Psoas muscle (tissue), 8 donors: ENCODE measurements around the gene FCRL4. TPM values are rescaled to one million over a fixed set of nuclear protein-coding genes. Genes with fewer than 3 reads are reported as not detected.

ENCODE experiments used
- ATAC-seq, 4 donors: fragments of 200-7000 bp; cut with Tn5 transposase; one replicate each; pipeline ENCODE4 v1.9.1; 2020; ENCODE audit warnings: moderate library complexity in 3 of 4, mild to moderate bottlenecking in 2 of 4
- DNase-seq, 2 donors: peaks; one replicate each; pipeline ENCODE4 v3.0.0-alpha.2; 2020
- H3K27ac ChIP-seq: fragments of 200-600 bp; one replicate; pipeline ENCODE4 v1.8.0; 2022
- H3K27me3 ChIP-seq, 3 donors: fragments of 200-600 bp in 1 of 3; one replicate each; pipeline versions ENCODE4 v1.6.1 to v1.8.0; 2013 to 2022; ENCODE audit warnings: low read length in 2 of 3, mild to moderate bottlenecking in 2 of 3, moderate library complexity in 1 of 3; ENCODE audit not compliant: insufficient read depth in 3 of 3
- H3K36me3 ChIP-seq, 2 donors: fragments of 200-600 bp in 1 of 2; one replicate each; pipeline versions ENCODE4 v1.6.1 to v1.8.0; 2013 to 2022; ENCODE audit warnings: low read depth in 1 of 2, mild to moderate bottlenecking in 1 of 2, moderate library complexity in 1 of 2; ENCODE audit not compliant: insufficient read depth in 1 of 2
- H3K4me1 ChIP-seq: fragments of 200-600 bp; one replicate; pipeline ENCODE4 v1.8.0; 2022
- H3K4me3 ChIP-seq: fragments of 200-600 bp; one replicate; pipeline ENCODE4 v1.8.0; 2022; ENCODE audit warnings: mild to moderate bottlenecking
- H3K9me3 ChIP-seq: fragments of 200-600 bp; one replicate; pipeline ENCODE4 v1.8.0; 2022
- CTCF ChIP-seq: fragments of 200-600 bp; IDR thresholded peaks from one replicate; pipeline ENCODE4 v1.8.0; 2022; ENCODE audit warnings: antibody characterized with exemption
- WGBS, 3 donors: extraction: QIAGEN DNeasy Blood & Tissue Kit; methylation state at CpG; one replicate each; pipeline versions ENCODE4 v1.1.6 to v1.1.7; 2013; 5-methylcytosine and 5-hydroxymethylcytosine counted together
- intact Hi-C, 2 donors: fragments of 100-400 bp; cut with DNase I; formaldehyde crosslinking; loops; one replicate each; pipeline versions ENCODE4 v1.11.0 to v1.14.2; 2022
- polyA plus RNA-seq, 3 donors: library from polyadenylated mRNA; stranded (reverse); fragments of 200-250 nt; gene quantifications; one replicate each; pipeline ENCODE4 v1.2.3, GENCODE V29; 2013
- total RNA-seq, 4 donors: library from RNA; stranded (reverse); fragmentation: NEBNext Ultra II Directional in 2 of 4; extraction: Animal tissue kit (Norgen Biotek cat#: 25700) in 2 of 4; gene quantifications; one replicate each; pipeline versions ENCODE4 v1.2.1 to v1.2.4, GENCODE V29; 2021 to 2023
- donor health status: healthy with polysubstance abuse.
- donor health status: DM: no; HTN: no; CAD: no; lungs with moderate emphysema.
- donor health status: Bipolar disorder and iron deficiency.
- donor health status: healthy.
- donor health status: DM: yes; HTN: yes; CAD: no.
- donor health status: DM: no; HTN: no; CAD: no.
- donor health status: DM: no; HTN: no; CAD: no.
- donor health status: DM: yes; HTN: yes; CAD: no.

Gene FCRL4
- total and polyA plus RNA-seq, 7 donors = not detected

GRCh38 chr1:157523774-157524493 is 74.0 kb downstream of the FCRL4 start:
- intact Hi-C loops = loop anchor here in 1 of 2 donors (1.0 kb wide), 1 partner anchor 28 kb away; the partner anchor contains the start of gene FCRL5
- H3K4me1 ChIP-seq = no peaks in the 10 kb centered on the region
- no peaks in the 10 kb centered on the region for H3K9me3 ChIP-seq
- H3K27ac ChIP-seq = no peak overlapping the region
- no peaks in the 10 kb centered on the region for H3K36me3 ChIP-seq
- 80 to 87% (median 81%) methylated on average over 5 of the region's 5 CpGs for WGBS, 3 donors
- ATAC-seq (no peak), DNase-seq (no peak)
- TF ChIP-seq CTCF = no peak
- peaks cover 0 to 3% (median 0%) of the 10 kb centered on the region in 3 donors for H3K27me3 ChIP-seq
- H3K4me3 ChIP-seq = no peak overlapping the region

Other genes starting within 250 kb of the FCRL4 start
- under 1 TPM in 2 of 4 donors, not detected in 2; 0.07 to 0.46 TPM for gene FCRL5, start 45.6 kb downstream of the FCRL4 start, total RNA-seq
- gene FCRL5, start 45.6 kb downstream of the FCRL4 start, polyA plus RNA-seq = under 1 TPM; 0.01 to 0.07 (median 0.04) TPM
- under 1 TPM in 2 of 4 donors, not detected in 2; 0.25 to 0.44 TPM for gene FCRL3, start 102.7 kb upstream of the FCRL4 start, total RNA-seq
- gene FCRL3, start 102.7 kb upstream of the FCRL4 start, polyA plus RNA-seq = under 1 TPM; 0.03 to 0.06 (median 0.03) TPM
- gene FCRL2, start 179.0 kb upstream of the FCRL4 start, total RNA-seq = under 1 TPM in 1 of 4 donors, not detected in 3; 0.17 TPM
- under 1 TPM in 1 of 3 donors, not detected in 2; 0.03 TPM for gene FCRL2, start 179.0 kb upstream of the FCRL4 start, polyA plus RNA-seq
- gene FCRL1, start 222.0 kb upstream of the FCRL4 start, total RNA-seq = under 1 TPM in 1 of 4 donors, not detected in 3; 0.40 TPM
- under 1 TPM in 1 of 3 donors, not detected in 2; 0.03 TPM for gene FCRL1, start 222.0 kb upstream of the FCRL4 start, polyA plus RNA-seq
- gene CD5L, start 243.7 kb upstream of the FCRL4 start, total RNA-seq = 1 to 10 TPM in 1 of 4 donors, under 1 TPM in 1, not detected in 2; 0.20 to 1.1 TPM
- gene CD5L, start 243.7 kb upstream of the FCRL4 start, polyA plus RNA-seq = under 1 TPM in 1 of 3 donors, not detected in 2; 0.09 TPM